Astrocyte of the cerebellum (primary cell): ENCODE results near the gene CCDC183.
"Not testable (repeated sequence)": the region's sequence is repeated elsewhere in the genome, so short reads cannot be mapped to it uniquely, and the experiment has no call there.

Source experiments
- DNase-seq: peaks from one replicate; pipeline ENCODE4 v3.0.0-alpha.2; 2011; ENCODE audit warnings: low read depth
- H3K4me3 ChIP-seq: 2 replicates; pipeline ENCODE4 v1.5.1; 2011; ENCODE audit warnings: mild to moderate bottlenecking, low read depth, low read length, moderate library complexity
- in situ Hi-C: cut with HindIII; loops from 2 replicates; pipeline ENCODE4 v1.10.0; 2017; ENCODE audit warnings: low sequenced_read_pairs
- TF ChIP-seq, protein P1 (sequence below): IDR thresholded peaks from 2 replicates; pipeline ENCODE4 v1.5.1; 2012; ENCODE audit warnings: low read length, low read depth, moderate library complexity, mild to moderate bottlenecking; ENCODE audit errors: missing control alignments

The CCDC183 gene

DNA sequence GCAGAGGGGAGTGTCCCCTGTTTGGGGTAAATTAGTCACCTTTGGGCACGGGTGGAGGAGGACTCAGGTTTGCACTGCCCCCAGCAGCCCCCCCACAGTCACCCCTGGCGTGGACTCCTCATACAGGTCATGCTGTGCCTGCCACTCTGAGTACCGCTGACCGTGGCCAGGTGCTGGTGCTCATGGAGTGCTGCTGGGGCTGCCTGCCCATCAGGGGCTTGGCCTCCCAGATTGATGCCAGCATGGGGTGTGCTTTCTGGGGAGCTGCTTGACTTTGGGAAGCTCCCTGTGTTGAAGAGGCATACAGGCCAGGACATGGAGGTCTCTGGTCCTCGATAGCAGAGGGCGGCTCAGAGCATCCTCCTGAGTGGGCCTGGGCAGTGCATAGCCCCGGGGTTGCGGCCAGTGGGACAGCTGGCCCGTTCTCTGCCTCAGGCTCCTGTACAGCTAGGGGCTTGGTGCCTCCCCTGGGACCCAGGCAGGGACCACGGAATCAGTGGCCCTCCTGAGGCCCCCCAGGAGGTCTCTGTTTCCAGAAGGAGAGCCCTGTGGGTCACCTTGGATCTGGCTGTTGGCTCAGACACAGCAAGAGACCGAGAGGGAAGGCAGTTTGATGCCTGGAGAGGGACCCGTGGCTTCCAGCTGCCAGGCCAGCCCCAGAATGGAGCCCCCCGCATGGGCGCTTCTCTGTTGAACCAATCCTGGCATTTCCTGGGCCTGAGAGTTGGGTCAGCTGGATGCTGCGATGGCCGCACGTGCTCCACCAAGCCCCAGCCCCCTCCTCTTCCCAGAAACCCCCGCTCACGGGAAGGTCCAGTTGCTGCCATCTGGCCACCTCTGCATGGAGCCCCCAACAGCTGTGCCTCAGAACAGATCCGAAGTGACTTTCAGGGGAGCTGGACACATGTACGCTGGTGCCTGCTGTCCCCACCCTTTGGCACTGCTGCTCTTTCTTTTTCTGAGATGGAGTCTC, 40.1 kb downstream of the CCDC183 start:
- in situ Hi-C loops = no loop called here
- DNase-seq = no peak
- H3K4me3 ChIP-seq = no peak overlapping the region
- TF ChIP-seq, protein P1, sequence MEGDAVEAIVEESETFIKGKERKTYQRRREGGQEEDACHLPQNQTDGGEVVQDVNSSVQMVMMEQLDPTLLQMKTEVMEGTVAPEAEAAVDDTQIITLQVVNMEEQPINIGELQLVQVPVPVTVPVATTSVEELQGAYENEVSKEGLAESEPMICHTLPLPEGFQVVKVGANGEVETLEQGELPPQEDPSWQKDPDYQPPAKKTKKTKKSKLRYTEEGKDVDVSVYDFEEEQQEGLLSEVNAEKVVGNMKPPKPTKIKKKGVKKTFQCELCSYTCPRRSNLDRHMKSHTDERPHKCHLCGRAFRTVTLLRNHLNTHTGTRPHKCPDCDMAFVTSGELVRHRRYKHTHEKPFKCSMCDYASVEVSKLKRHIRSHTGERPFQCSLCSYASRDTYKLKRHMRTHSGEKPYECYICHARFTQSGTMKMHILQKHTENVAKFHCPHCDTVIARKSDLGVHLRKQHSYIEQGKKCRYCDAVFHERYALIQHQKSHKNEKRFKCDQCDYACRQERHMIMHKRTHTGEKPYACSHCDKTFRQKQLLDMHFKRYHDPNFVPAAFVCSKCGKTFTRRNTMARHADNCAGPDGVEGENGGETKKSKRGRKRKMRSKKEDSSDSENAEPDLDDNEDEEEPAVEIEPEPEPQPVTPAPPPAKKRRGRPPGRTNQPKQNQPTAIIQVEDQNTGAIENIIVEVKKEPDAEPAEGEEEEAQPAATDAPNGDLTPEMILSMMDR = no peak

DNA sequence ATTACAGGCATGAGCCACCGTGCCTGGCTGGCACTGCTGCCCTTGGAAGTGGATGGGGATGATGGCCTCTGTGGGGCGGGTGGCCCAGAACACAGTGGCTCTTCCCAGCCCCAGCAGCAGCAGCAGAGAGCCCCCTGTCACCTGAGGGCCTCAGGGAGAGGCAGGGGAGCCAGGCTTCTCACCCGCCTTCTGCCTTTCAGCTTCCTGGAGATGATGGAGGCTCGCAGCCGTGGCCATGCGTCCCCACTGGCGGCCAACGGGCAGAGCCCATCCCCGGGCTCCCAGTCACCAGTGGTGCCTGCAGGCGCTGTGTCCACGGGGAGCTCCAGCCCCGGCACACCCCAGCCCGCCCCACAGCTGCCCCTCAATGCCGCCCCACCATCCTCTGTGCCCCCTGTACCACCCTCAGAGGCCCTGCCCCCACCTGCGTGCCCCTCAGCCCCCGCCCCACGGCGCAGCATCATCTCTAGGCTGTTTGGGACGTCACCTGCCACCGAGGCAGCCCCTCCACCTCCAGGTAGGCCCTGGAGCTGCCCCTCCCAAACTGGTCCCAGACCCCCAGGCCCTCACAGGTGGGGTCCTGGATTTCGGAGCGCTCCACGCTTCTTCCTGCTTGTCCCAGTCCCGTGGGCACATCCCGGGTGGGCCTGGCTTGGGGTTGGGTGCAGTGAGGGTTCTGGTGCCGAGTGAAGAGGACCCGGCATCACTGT, 41.2 kb downstream of the CCDC183 start:
- TF ChIP-seq, protein P1 = no peak
- in situ Hi-C loops = no loop called here
- no peak overlapping the region for H3K4me3 ChIP-seq
- DNase-seq = no peak

DNA sequence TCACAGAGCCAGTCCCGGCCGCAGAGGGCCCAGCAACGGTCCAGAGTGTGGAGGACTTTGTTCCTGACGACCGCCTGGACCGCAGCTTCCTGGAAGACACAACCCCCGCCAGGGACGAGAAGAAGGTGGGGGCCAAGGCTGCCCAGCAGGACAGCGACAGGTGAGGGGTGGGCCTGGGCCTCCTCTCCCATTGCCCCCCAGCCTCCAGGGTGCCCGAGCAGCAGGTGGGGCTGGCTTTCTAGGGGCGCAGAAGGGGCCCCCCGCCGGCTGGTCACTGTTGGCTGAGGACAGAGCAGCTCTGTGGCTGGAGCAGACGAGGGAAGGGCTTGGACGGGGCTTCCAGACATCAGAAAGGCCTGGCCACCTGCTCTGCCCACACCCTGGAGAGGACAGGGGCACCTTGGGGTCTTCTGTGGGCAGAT, 41.7 kb downstream of the CCDC183 start:
- DNase-seq, in situ Hi-C loops, H3K4me3 ChIP-seq: not testable (repeated sequence)

DNA sequence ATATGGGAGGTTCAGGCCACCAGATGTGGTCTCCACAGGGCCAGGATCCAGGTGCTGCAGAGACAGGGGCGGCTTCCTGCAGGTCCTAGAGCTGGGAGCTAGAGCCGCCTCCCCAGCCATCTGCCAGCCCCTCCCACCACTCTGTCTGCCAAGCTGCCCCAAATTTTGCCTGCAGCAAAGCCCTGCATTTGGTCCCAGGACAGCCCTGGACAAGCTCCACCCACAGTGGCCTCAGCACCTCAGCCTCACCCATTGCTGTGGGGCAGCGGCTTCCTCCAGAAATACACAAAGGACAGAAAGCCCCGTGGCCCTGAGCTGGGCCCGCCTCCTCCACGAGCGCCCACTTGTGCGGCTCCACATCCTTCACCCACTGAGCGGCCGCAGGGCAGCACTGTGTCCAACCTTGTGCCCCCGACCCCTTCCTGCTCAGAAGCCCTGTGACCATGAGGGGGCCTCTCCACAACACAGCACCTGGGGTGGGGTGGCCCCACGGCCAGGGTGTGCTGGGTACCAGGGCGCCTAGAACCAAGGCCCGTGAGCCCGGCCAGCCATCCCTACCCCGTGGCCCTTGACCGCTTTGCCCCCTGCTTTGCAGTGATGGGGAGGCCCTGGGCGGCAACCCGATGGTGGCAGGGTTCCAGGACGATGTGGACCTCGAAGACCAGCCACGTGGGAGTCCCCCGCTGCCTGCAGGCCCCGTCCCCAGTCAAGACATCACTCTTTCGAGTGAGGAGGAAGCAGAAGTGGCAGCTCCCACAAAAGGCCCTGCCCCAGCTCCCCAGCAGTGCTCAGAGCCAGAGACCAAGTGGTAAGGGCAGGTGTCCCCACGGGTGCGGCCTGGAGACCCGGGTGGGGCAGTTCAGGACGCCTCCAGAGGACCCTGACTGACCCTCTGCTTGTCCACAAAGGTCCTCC, 42.4 kb downstream of the CCDC183 start:
- H3K4me3 ChIP-seq = no peak overlapping the region
- TF ChIP-seq, protein P1 = no peak
- DNase-seq = no peak
- in situ Hi-C loops = no loop called here

DNA sequence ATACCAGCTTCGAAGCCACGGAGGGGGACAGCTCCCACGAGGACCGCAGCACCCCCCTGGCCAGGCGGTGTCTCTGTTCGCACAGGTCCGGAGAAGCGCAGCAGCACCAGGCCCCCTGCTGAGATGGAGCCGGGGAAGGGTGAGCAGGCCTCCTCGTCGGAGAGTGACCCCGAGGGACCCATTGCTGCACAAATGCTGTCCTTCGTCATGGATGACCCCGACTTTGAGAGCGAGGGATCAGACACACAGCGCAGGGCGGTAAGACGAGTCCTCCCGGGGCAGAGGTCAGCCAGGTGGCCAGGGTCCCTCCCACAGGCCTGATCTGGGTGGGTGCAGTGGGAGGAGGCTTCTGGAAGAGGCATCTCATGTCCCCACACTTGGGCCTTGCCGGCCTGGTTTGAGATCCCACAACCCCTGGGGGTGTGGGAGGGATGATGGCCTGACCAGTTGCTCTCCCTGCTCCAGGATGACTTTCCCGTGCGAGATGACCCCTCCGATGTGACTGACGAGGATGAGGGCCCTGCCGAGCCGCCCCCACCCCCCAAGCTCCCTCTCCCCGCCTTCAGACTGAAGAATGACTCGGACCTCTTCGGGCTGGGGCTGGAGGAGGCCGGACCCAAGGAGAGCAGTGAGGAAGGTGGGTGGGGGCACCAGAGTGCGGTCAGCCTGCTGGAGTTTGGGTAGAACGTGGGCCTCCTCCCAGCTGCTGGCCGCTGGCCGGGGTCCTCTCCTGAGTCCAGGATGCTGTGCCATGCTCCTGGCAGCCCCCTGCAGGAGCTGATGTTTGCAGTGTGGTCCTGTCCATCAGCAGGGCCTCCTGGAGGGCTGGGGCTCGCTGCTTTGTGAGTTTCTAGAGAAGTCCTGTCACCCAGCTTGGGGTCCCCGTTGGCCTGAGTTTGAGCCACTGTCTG, 43.3 kb downstream of the CCDC183 start:
- TF ChIP-seq, protein P1 = no peak
- H3K4me3 ChIP-seq = no peak overlapping the region
- no peak for DNase-seq
- in situ Hi-C loops = no loop called here

DNA sequence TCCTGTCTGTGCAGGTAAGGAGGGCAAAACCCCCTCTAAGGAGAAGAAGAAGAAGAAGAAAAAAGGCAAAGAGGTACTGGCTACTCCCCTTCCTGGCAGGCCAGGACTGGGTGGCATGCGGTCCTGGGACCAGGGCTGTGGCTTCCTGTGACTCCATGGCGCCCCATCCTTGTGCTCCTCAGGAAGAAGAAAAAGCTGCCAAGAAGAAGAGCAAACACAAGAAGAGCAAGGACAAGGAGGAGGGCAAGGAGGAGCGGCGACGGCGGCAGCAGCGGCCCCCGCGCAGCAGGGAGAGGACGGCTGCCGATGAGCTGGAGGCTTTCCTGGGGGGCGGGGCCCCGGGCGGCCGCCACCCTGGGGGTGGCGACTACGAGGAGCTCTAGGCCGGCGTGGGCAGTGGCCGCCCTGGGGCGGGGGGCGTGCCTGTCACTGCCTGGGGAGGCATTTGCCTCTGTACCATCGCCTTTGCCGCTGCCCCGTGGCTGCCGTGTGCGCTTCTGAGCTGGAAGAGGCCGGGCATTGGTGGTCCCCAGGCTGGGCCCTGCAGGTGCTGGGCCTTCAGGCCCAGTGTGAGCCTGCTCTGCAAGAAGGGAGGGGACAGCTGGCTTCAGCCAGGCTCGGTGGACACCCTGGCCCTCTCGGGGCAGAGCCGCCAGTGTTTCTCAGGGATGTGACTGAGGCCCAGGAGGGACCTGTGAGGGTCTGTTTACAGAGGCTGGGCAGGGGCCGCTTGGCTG, 44.2 kb downstream of the CCDC183 start:
- in situ Hi-C loops = no loop called here
- no peak overlapping the region for H3K4me3 ChIP-seq
- TF ChIP-seq, protein P1 = no peak
- no peak for DNase-seq
